Measurements from ENCODE around the gene AFAP1L2.

The AFAP1L2 gene

GRCh38 chr10:114373631-114374030 is 30.7 kb downstream of the AFAP1L2 start:
- Mint-ChIP-seq H3K4me3 (no peak overlapping the region), H3K36me3 (ENCODE audit: insufficient read depth) (no peaks in the 10 kb centered on the region), H3K27me3 (peaks cover 33 to 40% of the 10 kb centered on the region in 2 donors), H3K27ac (no peak overlapping the region), H3K4me1 (ENCODE audit: low read depth in 2 of 2) (no peaks in the 10 kb centered on the region), H3K9me3 (no peaks in the 10 kb centered on the region)
- DNase-seq, result no peak
- ATAC-seq (replicated peaks), result no peak

- H3K9me3 Mint-ChIP-seq, result no peaks in the 10 kb centered on the region
- H3K27ac Mint-ChIP-seq, result no peak overlapping the region
- DNase-seq (no peak), ATAC-seq (replicated peaks) (no peak)
- no peaks in the 10 kb centered on the region for H3K36me3 Mint-ChIP-seq (ENCODE audit: insufficient read depth)
- H3K4me1 Mint-ChIP-seq (ENCODE audit: low read depth in 2 of 2), result no peaks in the 10 kb centered on the region
- no peak overlapping the region for H3K4me3 Mint-ChIP-seq
- H3K27me3 Mint-ChIP-seq, result peaks cover 33% of the 10 kb centered on the region in 2 donors
Observed at GRCh38 chr10:114372995-114373394, 31.3 kb downstream of the AFAP1L2 start.

- DNase-seq, result no peak
- Mint-ChIP-seq H3K9me3 (no peaks in the 10 kb centered on the region), H3K4me3 (no peak overlapping the region), H3K4me1 (ENCODE audit: low read depth in 2 of 2) (no peaks in the 10 kb centered on the region), H3K36me3 (ENCODE audit: insufficient read depth) (no peaks in the 10 kb centered on the region), H3K27me3 (peaks cover 28 to 34% of the 10 kb centered on the region in 2 donors), H3K27ac (no peak overlapping the region)
- no peak for ATAC-seq (replicated peaks)
Observed at GRCh38 chr10:114372179-114372578, 32.1 kb downstream of the AFAP1L2 start.

GRCh38 chr10:114370966-114371365 is 33.3 kb downstream of the AFAP1L2 start:
- Mint-ChIP-seq H3K27ac (peak overlapping the region in 1 of 2 donors; percentile 28), H3K27me3 (peaks cover 16 to 29% of the 10 kb centered on the region in 2 donors), H3K9me3 (no peaks in the 10 kb centered on the region), H3K4me3 (no peak overlapping the region), H3K4me1 (ENCODE audit: low read depth in 2 of 2) (no peaks in the 10 kb centered on the region), H3K36me3 (ENCODE audit: insufficient read depth) (no peaks in the 10 kb centered on the region)
- DNase-seq, result no peak
- ATAC-seq (replicated peaks), result no peak

GRCh38 chr10:114370199-114370598 is 34.1 kb downstream of the AFAP1L2 start:
- ATAC-seq (replicated peaks), result no peak
- Mint-ChIP-seq H3K9me3 (no peaks in the 10 kb centered on the region), H3K4me1 (ENCODE audit: low read depth in 2 of 2) (no peaks in the 10 kb centered on the region)

GRCh38 chr10:114368057-114368391 is 36.3 kb downstream of the AFAP1L2 start:
- Mint-ChIP-seq H3K4me3 (no peak overlapping the region), H3K27me3 (peaks cover 18 to 23% of the 10 kb centered on the region in 2 donors), H3K36me3 (ENCODE audit: insufficient read depth) (no peaks in the 10 kb centered on the region), H3K9me3 (no peaks in the 10 kb centered on the region), H3K4me1 (ENCODE audit: low read depth in 2 of 2) (no peaks in the 10 kb centered on the region), H3K27ac (no peak overlapping the region)
- DNase-seq, result no peak
- no peak for ATAC-seq (replicated peaks)

More at GRCh38 chr10:114370199-114370598, 34.1 kb downstream of the AFAP1L2 start:
- Mint-ChIP-seq H3K4me3 (no peak overlapping the region), H3K27me3 (peaks cover 14 to 26% of the 10 kb centered on the region in 2 donors), H3K36me3 (ENCODE audit: insufficient read depth) (no peaks in the 10 kb centered on the region), H3K27ac (peak overlapping the region in 1 of 2 donors; percentile 28)
- no peak for DNase-seq

- Mint-ChIP-seq H3K4me3 (no peak overlapping the region), H3K36me3 (ENCODE audit: insufficient read depth) (no peaks in the 10 kb centered on the region), H3K27ac (no peak overlapping the region)
Observed at GRCh38 chr10:114367351-114368056, 36.8 kb downstream of the AFAP1L2 start.

GRCh38 chr10:114364726-114365125 is 39.6 kb downstream of the AFAP1L2 start:
- H3K27me3 Mint-ChIP-seq, result peaks cover 32 to 44% of the 10 kb centered on the region in 2 donors
- no peaks in the 10 kb centered on the region for H3K9me3 Mint-ChIP-seq
- no peaks in the 10 kb centered on the region for H3K4me1 Mint-ChIP-seq (ENCODE audit: low read depth in 2 of 2)
- no peak overlapping the region for H3K4me3 Mint-ChIP-seq
- H3K36me3 Mint-ChIP-seq (ENCODE audit: insufficient read depth), result no peaks in the 10 kb centered on the region
- no peak overlapping the region for H3K27ac Mint-ChIP-seq
- DNase-seq, result no peak
- no peak for ATAC-seq (replicated peaks)

More at GRCh38 chr10:114367351-114368056, 36.8 kb downstream of the AFAP1L2 start:
- H3K27me3 Mint-ChIP-seq, result peaks cover 23 to 24% of the 10 kb centered on the region in 2 donors
- DNase-seq, result no peak
- H3K4me1 Mint-ChIP-seq (ENCODE audit: low read depth in 2 of 2), result no peaks in the 10 kb centered on the region
- H3K9me3 Mint-ChIP-seq, result no peaks in the 10 kb centered on the region
- ATAC-seq (replicated peaks), result no peak

GRCh38 chr10:114363745-114364454 is 40.4 kb downstream of the AFAP1L2 start:
- Mint-ChIP-seq H3K36me3 (ENCODE audit: insufficient read depth) (no peaks in the 10 kb centered on the region), H3K9me3 (no peaks in the 10 kb centered on the region), H3K4me3 (no peak overlapping the region), H3K27me3 (peaks cover 32 to 52% of the 10 kb centered on the region in 2 donors), H3K4me1 (ENCODE audit: low read depth in 2 of 2) (no peaks in the 10 kb centered on the region), H3K27ac (no peak overlapping the region)
- no peak for ATAC-seq (replicated peaks)
- no peak for DNase-seq

GRCh38 chr10:114362826-114363355 is 41.4 kb downstream of the AFAP1L2 start:
- peaks cover 27 to 55% of the 10 kb centered on the region in 2 donors for H3K27me3 Mint-ChIP-seq
- H3K36me3 Mint-ChIP-seq (ENCODE audit: insufficient read depth), result no peaks in the 10 kb centered on the region
- ATAC-seq (replicated peaks) (no peak), DNase-seq (no peak)
- no peak overlapping the region for H3K4me3 Mint-ChIP-seq
- H3K9me3 Mint-ChIP-seq, result no peaks in the 10 kb centered on the region
- H3K4me1 Mint-ChIP-seq (ENCODE audit: low read depth in 2 of 2), result no peaks in the 10 kb centered on the region
- H3K27ac Mint-ChIP-seq, result no peak overlapping the region

GRCh38 chr10:114359953-114360345 is 44.4 kb downstream of the AFAP1L2 start:
- no peak overlapping the region for H3K27ac Mint-ChIP-seq

GRCh38 chr10:114359041-114359952 is 45.0 kb downstream of the AFAP1L2 start:
- Mint-ChIP-seq H3K27ac (no peak overlapping the region), H3K4me1 (ENCODE audit: low read depth in 2 of 2) (no peaks in the 10 kb centered on the region), H3K36me3 (ENCODE audit: insufficient read depth) (no peaks in the 10 kb centered on the region), H3K9me3 (no peaks in the 10 kb centered on the region), H3K27me3 (peaks cover 34 to 72% of the 10 kb centered on the region in 2 donors), H3K4me3 (no peak overlapping the region)
- DNase-seq, result no peak
- no peak for ATAC-seq (replicated peaks)

More at GRCh38 chr10:114359953-114360345, 44.4 kb downstream of the AFAP1L2 start:
- DNase-seq, result no peak
- Mint-ChIP-seq H3K4me3 (no peak overlapping the region), H3K4me1 (ENCODE audit: low read depth in 2 of 2) (no peaks in the 10 kb centered on the region), H3K27me3 (peaks cover 32 to 72% of the 10 kb centered on the region in 2 donors), H3K36me3 (ENCODE audit: insufficient read depth) (no peaks in the 10 kb centered on the region), H3K9me3 (no peaks in the 10 kb centered on the region)
- ATAC-seq (replicated peaks), result no peak

GRCh38 chr10:114357515-114357996 is 46.7 kb downstream of the AFAP1L2 start:
- Mint-ChIP-seq H3K27me3 (peaks cover 38 to 74% of the 10 kb centered on the region in 2 donors), H3K4me1 (ENCODE audit: low read depth in 2 of 2) (no peaks in the 10 kb centered on the region), H3K27ac (no peak overlapping the region)

More at GRCh38 chr10:114357515-114357996, 46.7 kb downstream of the AFAP1L2 start:
- Mint-ChIP-seq H3K4me3 (no peak overlapping the region), H3K9me3 (no peaks in the 10 kb centered on the region), H3K36me3 (ENCODE audit: insufficient read depth) (no peaks in the 10 kb centered on the region)
- ATAC-seq (replicated peaks) (no peak), DNase-seq (no peak)
